ENCODE data around the gene SPACA7. TPM values are rescaled to one million over a fixed set of nuclear protein-coding genes. Genes with fewer than 3 reads are reported as not detected.

The SPACA7 gene
- total and polyA plus RNA-seq, 10 of the 15 experiments (the other 5 are each of a cell fraction or from before 2014, with no cell fraction given), result not detected

- H3K27me3 ChIP-seq (replicated peaks in 1 of 2; ENCODE audit: control insufficient read depth in 2 of 2, insufficient read depth in 2 of 2, low read length in 1 of 2), result no peaks in the 10 kb centered on the region
- CTCF ChIA-PET, result no interaction called here
- intact Hi-C loops (cut with micrococcal nuclease; ENCODE audit: unreplicated experiment), result no loop called here
- WGBS (ENCODE audit: insufficient coverage, insufficient replicate concordance, low lambda C conversion rate, missing lambda C conversion rate), result 30% methylated on average over 4 of the region's 4 CpGs
- SMC1A ChIA-PET (ENCODE audit: uncharacterized antibody, unreplicated experiment), result no interaction called here
- FAIRE-seq, result no peak
- H3K9me3 ChIP-seq (replicated peaks; ENCODE audit: control insufficient read depth, insufficient read depth, low read length), result no peaks in the 10 kb centered on the region; the same call in 2 of the 3 replicates
- no peak overlapping the region for H3K4me2 ChIP-seq (ENCODE audit: control insufficient read depth, insufficient read depth)
- no peak overlapping the region for H3K9ac ChIP-seq (ENCODE audit: control insufficient read depth, insufficient read depth, low read length)
- no peak overlapping the region for H3K27ac ChIP-seq (ENCODE audit: control insufficient read depth, insufficient read depth)
- H3K4me3 ChIP-seq, result no peak overlapping the region
- TF ChIP-seq, protein P1, sequence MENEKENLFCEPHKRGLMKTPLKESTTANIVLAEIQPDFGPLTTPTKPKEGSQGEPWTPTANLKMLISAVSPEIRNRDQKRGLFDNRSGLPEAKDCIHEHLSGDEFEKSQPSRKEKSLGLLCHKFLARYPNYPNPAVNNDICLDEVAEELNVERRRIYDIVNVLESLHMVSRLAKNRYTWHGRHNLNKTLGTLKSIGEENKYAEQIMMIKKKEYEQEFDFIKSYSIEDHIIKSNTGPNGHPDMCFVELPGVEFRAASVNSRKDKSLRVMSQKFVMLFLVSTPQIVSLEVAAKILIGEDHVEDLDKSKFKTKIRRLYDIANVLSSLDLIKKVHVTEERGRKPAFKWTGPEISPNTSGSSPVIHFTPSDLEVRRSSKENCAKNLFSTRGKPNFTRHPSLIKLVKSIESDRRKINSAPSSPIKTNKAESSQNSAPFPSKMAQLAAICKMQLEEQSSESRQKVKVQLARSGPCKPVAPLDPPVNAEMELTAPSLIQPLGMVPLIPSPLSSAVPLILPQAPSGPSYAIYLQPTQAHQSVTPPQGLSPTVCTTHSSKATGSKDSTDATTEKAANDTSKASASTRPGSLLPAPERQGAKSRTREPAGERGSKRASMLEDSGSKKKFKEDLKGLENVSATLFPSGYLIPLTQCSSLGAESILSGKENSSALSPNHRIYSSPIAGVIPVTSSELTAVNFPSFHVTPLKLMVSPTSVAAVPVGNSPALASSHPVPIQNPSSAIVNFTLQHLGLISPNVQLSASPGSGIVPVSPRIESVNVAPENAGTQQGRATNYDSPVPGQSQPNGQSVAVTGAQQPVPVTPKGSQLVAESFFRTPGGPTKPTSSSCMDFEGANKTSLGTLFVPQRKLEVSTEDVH (IDR thresholded peaks at IDR 0.05; ENCODE audit: low read depth, partially characterized antibody), result no peak
- TF ChIP-seq, protein P2, sequence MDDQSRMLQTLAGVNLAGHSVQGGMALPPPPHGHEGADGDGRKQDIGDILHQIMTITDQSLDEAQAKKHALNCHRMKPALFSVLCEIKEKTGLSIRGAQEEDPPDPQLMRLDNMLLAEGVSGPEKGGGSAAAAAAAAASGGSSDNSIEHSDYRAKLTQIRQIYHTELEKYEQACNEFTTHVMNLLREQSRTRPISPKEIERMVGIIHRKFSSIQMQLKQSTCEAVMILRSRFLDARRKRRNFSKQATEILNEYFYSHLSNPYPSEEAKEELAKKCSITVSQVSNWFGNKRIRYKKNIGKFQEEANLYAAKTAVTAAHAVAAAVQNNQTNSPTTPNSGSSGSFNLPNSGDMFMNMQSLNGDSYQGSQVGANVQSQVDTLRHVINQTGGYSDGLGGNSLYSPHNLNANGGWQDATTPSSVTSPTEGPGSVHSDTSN (IDR thresholded peaks at IDR 0.05; ENCODE audit: insufficient replicate concordance, low read depth, low read length), result no peak
- TF ChIP-seq, protein P3, sequence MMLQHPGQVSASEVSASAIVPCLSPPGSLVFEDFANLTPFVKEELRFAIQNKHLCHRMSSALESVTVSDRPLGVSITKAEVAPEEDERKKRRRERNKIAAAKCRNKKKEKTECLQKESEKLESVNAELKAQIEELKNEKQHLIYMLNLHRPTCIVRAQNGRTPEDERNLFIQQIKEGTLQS (IDR thresholded peaks at IDR 0.05; ENCODE audit: borderline replicate concordance, extremely low read depth, low read depth, low read length), result no peak
- TF ChIP-seq, protein P4, sequence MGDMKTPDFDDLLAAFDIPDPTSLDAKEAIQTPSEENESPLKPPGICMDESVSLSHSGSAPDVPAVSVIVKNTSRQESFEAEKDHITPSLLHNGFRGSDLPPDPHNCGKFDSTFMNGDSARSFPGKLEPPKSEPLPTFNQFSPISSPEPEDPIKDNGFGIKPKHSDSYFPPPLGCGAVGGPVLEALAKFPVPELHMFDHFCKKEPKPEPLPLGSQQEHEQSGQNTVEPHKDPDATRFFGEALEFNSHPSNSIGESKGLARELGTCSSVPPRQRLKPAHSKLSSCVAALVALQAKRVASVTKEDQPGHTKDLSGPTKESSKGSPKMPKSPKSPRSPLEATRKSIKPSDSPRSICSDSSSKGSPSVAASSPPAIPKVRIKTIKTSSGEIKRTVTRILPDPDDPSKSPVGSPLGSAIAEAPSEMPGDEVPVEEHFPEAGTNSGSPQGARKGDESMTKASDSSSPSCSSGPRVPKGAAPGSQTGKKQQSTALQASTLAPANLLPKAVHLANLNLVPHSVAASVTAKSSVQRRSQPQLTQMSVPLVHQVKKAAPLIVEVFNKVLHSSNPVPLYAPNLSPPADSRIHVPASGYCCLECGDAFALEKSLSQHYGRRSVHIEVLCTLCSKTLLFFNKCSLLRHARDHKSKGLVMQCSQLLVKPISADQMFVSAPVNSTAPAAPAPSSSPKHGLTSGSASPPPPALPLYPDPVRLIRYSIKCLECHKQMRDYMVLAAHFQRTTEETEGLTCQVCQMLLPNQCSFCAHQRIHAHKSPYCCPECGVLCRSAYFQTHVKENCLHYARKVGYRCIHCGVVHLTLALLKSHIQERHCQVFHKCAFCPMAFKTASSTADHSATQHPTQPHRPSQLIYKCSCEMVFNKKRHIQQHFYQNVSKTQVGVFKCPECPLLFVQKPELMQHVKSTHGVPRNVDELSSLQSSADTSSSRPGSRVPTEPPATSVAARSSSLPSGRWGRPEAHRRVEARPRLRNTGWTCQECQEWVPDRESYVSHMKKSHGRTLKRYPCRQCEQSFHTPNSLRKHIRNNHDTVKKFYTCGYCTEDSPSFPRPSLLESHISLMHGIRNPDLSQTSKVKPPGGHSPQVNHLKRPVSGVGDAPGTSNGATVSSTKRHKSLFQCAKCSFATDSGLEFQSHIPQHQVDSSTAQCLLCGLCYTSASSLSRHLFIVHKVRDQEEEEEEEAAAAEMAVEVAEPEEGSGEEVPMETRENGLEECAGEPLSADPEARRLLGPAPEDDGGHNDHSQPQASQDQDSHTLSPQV (IDR thresholded peaks at IDR 0.05), result no peak
- TF ChIP-seq POLR2A (IDR thresholded peaks at IDR 0.05; ENCODE audit: low read depth, low read length) (no peak), SMAD1 (IDR thresholded peaks at IDR 0.05; ENCODE audit: low read depth, partially characterized antibody) (no peak), SIX5 (IDR thresholded peaks at IDR 0.05; ENCODE audit: low read depth, low read length, severe bottlenecking) (no peak), TCF7 (IDR thresholded peaks at IDR 0.05; ENCODE audit: borderline replicate concordance) (no peak), HSF1 (IDR thresholded peaks at IDR 0.05; ENCODE audit: low read depth, low read length) (no peak), YBX1 (IDR thresholded peaks at IDR 0.05) (no peak), ZNF622 (IDR thresholded peaks at IDR 0.05) (no peak), PAX5 (IDR thresholded peaks at IDR 0.05; ENCODE audit: borderline replicate concordance, low read depth, low read length) (no peak), GATAD2B (conservative IDR thresholded peaks at IDR 0.05; ENCODE audit: low read depth) (no peak)
- in situ Hi-C loops (cut with MboI), result no loop called here
- RAD21 ChIA-PET (ENCODE audit: unreplicated experiment), result no interaction called here
- no peaks in the 10 kb centered on the region for H4K20me1 ChIP-seq (ENCODE audit: control insufficient read depth, insufficient read depth)
- POLR2A ChIA-PET, result no interaction called here
- no peaks in the 10 kb centered on the region for H3K4me1 ChIP-seq (ENCODE audit: control insufficient read depth, insufficient read depth, low read length)
- H3K79me2 ChIP-seq (ENCODE audit: control insufficient read depth, insufficient read depth, low read length), result no peaks in the 10 kb centered on the region
- no TSS peak for BruUV-seq (replicated peaks)
- no peaks in the 10 kb centered on the region for H3K36me3 ChIP-seq (ENCODE audit: control insufficient read depth in 2 of 2, insufficient read depth in 2 of 2, low read length in 1 of 2)
- no peak overlapping the region for H2AFZ ChIP-seq (ENCODE audit: control insufficient read depth, low read depth, low read length)
- no peak for DNase-seq (ENCODE audit: low read depth, low spot score)
- ATAC-seq, result no peak
These were observed 9.1 kb upstream of the SPACA7 start for GRCh38 chr13:112366907-112367646.
